Stimulated activated CD8-positive, alpha-beta memory T cell treated with anti-CD3 and anti-CD28 coated beads, Interleukin-15, amount 100 ng/mL, for 1 hour (primary cell): Measurements from ENCODE around the gene SPAM1.
"Not testable (repeated sequence)": the region's sequence is repeated elsewhere in the genome, so short reads cannot be mapped to it uniquely, and the experiment has no call there.

ENCODE experiments used
- DNase-seq: peaks from one replicate; pipeline ENCODE4 v3.0.0-alpha.2; 2020; ENCODE audit warnings: low read depth

SPAM1 gene

DNA sequence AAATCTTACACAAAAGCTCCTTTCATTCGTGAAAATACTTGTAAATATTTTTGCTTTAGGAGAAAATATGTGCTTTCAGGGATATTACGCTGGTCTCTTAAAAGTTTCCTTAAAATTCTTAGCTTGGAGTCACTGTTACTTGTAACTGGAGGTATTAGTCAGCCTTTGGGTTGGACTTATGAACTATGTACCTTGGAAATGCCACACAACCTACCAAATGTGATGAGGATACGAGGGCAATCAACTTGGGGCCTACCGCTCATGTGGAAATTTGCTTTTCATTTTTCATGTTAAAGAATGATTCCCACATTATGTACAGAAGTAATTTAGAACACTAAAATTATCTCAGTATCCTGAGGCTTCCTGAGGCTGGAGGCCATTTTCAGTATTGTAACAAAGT, 23.1 kb downstream of the SPAM1 start:
- no peak for DNase-seq

DNA sequence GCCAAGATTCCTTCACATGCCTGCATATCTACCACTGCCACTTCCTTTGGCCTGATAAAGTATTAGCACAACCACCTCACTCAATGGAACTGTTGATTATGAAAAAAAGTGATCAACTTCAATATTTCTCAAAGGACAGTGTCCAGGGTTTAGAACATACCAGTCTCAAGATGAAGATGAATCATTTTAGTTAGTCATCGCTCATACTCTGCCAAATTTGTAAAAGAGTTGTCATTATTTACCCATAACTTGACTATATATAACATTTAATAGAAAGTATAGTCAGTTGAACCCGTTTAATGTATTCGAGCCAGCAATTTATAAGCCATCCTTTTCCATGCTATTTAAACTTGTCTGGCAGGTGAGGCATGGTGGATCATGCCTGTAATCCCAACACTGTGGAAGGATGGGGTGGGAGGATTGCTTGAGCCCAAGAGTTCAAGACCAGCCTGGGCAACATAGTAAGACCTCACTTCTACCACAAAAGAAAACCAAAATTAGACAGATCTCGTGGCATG, 33.2 kb downstream of the SPAM1 start:
- DNase-seq: no peak

DNA sequence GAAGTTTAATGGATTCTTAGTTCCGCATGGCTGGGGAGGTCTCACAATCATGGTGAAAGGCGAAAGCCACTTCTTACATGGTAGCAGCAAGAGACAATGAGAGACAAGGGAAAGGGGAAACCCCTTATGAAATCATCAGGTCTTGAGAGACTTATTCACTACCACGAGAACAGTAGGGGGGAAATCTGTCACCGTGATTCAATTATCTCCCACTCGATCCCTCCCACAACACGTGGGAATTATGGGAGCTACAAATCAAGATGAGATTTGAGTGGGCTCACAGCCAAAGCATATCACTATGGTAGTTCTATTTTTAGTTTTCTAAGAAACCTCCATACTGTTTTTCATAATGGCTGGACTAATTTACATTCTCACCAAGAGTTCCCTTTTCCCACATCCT, 36.7 kb downstream of the SPAM1 start:
- DNase-seq: no peak

DNA sequence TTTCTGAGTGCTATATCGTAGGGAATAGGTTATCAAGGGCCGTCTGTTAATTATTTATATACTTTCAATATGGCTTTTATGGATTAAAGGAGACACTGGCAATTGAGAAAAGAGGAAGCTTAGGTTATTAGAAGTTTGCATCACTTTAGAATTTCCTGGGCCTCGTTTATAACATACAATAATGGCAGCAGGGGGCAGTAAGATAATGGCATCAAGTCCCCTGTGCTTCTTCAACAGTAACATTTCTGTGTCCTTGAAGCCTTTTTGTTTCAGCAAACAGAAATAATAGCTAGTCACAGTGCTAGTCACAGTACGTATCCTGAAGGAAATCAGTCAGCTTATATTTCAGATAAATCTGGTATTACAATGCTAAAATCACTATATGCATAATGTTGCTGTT, 41.9 kb downstream of the SPAM1 start:
- DNase-seq: no peak

DNA sequence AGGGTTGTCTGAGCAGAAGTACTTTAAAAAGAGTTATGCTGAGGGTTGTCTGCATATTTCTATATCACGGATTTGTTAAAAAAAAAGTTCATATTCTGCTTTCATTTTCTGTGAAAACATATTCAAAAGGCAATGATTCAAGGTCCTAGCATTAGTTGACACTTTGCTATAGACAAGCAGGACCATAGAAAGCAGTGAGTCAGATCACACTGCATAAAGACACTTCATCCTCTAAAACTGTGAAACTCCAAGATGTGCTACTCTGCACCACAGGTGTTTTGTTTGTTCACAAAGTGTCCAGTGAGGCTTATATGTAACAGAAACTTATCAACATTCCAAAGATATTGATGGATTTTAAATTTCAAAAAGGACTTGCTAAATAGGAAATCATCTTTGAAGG, 47.0 kb downstream of the SPAM1 start:
- no peak for DNase-seq

DNA sequence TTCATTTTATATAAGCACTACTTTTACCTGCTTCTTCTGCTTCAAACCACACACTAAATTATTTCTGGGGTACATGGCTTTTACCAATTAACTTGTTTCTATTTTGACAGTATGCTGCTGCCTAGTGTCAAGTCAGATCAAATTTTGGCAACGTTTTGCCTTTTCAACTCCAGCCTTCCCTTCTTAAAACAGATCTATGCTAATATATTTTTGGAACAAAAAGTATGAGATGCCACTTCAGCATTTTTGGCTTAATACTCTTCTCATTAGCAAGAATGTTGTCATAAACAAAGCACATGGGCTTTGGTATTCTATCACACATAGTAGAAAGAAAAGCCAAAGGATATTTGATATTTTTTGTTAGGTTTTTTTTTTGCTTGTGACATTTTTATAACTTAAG, 47.8 kb downstream of the SPAM1 start:
- DNase-seq: no peak

DNA sequence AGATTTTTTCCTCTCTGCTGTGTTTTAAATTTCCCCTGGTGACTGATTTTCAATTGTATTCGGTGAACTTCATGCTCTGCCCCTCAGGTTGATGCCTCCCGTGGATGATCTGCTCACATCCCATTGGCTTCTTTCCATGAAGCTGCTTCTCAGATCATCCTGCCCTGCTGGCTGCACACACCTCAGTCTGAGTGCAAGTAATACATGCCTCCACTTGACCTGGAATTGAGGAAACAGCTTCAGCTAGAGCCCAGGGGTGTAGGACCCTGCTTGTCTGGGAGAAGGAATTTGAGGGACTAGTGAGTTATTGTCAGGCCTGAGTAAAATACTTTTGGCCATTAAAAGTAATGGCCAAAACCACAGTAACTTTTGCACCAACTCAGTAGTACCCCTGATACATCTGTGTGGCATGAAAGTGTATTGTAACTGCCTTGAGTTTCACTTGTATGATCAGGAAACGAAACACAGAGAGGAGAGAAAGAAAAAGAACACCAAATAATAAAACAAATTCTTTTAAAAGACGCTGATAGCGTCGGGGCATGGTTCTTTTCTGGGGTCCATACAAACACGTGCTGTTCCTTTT, 49.4 kb downstream of the SPAM1 start:
- no peak for DNase-seq

DNA sequence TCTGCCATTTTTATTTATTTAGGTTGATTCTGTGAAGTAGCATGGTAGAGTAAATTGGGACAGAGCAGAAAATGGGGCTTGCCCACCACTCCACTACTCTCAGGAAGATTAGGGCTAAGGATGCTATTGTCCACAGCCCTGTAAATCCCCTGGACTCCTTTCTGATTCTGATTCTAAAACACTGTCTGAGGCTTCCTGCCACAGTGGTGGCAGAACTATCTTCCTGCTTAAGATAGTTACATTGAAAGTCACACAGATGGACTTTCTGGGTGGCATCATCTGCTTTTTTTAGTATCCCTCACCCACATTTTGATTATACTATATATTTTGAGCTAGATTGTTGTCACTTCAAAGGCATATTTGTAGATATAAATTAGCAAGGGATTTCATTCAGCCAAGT, 50.0 kb downstream of the SPAM1 start:
- no peak for DNase-seq

DNA sequence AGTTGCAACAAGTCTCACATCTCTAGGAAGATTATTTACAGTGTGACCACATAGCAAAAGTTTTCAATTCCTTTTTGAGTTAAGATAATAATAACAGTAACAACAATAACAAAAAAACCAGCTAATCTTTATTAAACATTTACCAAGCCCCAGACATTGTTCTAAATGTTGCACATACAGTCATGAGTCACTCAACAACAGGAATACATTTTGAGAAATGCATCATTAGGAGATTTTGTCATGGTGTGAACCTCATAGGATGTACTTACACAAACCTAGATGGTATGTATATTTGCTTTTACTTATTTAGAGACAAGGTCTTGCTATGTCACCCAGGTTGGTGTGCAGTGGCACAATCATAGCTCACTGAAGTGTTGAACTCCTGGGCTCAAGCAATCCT, 52.0 kb downstream of the SPAM1 start:
- no peak for DNase-seq

DNA sequence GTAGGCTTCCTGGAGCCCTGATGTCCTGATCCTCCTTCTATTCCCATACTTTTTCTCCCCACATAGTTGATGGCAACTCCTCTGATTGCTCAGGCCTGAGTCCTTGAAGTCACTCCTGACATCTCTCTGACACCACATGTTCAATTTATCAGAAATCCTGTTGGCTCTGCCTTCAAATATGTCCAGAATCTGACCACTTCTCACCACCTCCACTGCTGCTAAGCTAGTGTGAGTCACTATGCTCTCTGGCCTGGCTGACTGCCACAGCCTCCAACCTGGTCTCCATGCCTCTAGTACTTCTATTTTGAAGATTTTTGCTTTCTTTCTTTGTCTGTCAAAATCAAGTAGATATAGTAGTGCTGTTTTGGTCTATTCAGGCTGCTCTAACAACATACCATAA, 54.8 kb downstream of the SPAM1 start:
- no peak for DNase-seq

DNA sequence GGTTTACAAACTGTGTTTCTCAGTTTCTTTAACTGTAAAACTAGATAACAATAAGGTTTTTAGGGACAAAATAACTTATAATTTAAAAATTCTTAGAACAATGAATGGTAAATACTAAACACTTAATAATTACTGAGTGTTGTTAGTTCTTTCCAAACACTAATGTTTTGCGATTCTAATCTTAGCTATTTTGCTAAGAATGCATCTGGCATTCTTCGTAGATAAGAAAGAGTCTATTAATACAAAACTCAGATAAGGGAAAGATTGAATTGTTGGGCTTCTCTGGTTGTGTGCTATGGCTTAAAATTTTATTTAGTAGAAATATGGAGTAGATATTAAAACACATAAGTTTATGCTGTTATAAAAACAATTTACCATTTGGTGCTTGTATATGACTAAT, 62.4 kb downstream of the SPAM1 start:
- DNase-seq: no peak

DNA sequence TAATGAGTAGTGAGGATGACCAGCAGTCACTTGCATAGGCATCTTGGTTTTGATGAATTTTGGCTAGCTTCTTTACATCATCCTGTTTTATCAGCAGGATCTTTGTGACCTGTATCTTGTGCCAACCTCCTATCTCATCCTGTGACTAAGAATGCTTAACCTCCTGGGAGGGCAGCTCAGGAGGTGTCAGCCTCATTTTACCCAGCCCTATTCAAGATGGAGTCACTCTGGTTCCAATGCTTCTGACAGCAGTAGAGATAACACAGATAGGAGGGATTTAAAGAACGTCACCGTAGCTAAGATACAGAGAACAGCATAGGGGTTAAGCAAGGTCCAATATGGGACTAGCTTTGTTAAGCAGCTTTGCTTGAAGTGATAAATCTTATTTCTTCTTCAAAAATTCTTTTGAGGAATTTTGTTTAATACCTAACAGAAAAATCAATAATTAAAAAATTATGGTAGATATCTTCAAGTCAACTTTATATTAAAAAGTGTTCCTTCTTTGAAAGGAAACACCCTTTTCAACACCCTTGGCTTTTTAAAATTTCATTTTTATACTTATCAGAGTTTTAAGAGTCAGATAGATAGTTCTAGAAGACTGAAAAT, 68.0 kb downstream of the SPAM1 start:
- DNase-seq: no peak

DNA sequence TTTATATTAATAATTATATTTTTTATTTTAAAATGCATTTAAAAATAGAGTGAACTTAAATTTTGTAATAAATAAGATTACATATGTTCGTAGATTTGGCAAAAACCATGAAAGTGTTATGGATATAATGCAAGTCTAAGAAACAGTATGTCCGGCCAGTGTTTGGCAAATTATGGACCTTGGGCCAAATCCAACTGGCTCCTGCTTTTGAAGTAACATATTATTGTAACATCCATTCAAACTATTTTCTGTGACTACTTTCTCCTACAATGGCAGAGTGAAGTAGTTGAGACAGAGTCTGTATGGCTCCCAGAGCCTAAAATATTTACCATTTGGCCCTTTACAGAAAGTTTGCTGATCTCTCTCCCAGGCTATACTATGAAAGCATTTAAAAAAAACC, 69.0 kb downstream of the SPAM1 start:
- no peak for DNase-seq

DNA sequence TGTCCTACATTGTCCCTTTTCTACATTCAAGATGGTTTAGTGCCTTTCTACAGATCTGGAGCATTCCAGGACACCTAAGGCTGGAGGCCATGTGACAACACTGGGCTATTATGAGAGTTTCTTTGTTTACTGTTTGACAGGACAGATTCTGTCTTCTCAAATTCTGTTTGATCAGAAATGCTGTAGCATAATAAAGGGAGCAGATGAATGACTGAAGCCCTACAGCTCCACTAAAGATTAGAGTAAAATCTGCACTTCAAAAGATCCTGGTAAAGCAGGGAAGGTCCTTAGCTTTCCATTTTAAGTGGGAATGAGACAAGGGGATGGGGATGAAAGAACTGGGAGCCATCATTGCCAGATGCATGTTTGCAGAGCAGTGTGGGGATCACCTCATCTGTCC, 69.4 kb downstream of the SPAM1 start:
- DNase-seq: no peak

DNA sequence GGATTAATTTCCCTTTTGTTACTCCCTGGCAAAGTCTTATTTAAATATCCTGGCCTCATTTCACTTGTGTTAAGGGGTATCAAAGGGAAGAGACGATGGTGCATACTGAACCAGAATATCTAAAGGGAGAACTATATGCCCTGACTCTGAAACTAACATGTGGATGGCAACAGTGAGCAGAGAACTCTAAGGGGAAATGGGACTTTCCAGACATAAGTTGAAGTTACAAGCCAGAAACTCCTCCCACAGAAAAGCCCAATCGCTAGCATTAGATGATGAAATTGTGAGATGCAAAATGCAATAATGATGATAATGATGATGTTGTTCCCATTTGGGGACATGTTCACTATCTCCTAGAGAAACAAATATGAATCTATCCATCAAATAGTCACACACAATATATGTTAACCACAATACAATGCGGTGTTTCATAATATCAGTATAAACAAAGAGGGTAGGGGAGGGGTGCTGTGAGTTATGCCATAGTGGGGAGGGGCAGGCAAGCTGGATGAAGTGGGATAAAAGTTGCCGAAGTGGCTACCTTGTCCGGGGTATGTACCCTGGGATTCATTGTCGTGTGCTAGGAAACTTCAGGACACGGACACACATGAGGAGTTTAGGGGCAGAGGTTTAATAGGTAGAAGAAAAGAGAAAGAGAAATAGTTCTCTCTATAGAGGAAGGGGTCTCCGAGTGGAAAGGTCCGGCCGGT, 70.7 kb downstream of the SPAM1 start:
- no peak for DNase-seq

DNA sequence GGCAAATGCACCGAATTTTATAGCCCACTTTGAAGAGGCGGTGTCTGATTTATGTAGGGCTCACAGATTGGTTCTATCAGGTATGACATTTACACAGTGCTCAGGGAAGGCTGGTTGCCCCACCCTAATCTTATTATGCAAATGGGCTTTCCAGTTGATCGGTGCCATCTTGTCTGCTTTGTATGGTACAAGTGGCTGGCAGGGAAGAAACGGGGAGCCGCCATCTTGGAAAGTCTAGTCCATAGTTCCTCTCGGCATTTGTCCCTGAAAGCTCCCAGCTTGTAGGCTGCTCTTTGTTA, 71.2 kb downstream of the SPAM1 start:
- no peak for DNase-seq

DNA sequence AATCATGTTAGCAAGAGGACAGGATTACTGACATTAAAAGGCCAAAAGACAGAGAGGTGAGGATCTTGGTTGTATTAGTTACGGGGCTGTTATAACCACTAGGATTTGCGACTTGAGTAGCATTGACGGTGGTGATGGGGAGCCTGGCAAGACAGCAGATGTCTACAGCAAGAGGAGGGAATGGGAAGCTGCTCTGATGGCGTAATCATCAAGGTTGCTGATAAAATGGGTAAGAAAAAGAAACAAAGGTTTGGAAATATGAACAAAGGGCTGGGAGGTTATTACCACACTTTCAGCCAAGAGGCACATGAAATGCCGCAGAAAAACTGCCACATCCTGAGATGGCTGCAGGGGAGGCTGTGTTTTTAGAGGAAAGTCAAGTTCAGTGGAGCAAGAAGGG, 73.9 kb downstream of the SPAM1 start:
- DNase-seq: no peak

DNA sequence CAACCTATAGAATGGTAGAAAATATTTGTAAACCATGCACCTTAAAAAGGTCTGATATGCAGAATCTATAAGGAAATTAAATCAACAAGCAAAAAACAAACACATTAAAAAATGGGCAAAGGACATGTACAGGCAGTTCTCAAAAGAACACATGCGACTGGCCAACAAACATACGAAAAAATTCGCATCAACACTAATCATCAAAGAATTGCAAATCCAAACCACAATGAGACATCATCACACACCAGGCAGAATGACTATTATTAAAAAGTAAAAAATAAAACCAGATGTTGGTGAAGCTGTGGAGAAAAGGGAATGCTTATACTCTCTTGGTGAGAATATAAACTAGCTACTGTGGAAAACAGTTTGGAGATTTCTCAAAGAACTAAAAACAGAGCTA, 74.7 kb downstream of the SPAM1 start:
- DNase-seq: no peak

DNA sequence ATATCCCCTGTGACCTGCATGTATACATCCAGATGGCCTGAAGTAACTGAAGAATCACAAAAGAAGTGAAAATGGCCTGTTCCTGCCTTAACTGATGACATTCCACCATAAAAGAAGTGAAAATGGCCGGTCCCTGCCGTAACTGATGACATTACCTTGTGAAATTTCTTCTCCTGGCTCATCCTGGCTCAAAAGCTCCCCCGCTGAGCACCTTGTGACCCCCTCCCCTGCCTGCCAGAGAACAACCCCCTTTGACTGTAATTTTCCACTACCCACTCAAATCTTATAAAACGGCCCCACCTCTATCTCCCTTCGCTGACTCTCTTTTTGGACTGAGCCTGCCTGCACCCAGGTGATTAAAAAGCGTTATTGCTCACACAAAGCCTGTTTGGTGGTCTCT, 83.3 kb downstream of the SPAM1 start:
- DNase-seq: not testable (repeated sequence)

DNA sequence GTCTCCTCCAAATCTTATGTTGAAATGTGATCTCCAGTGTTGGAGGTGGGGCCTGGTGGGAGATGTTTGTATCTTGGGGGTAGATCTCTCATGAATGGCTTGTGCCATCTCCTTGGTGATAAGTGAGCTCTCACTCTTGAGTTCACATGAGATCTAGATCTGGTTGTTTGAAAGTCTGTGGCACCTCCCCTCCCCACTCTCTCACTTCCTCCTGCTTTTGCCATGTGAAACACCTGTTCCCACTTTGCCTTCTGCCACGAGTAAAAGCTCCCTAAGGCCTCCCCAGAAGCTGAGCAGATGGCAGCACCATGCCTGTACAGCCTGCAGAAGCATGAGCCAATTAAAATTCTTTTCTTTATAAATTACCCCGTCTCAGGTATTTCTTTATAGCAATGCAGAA, 84.3 kb downstream of the SPAM1 start:
- DNase-seq: no peak
